Stimulated activated effector memory CD8-positive, alpha-beta T cell treated with anti-CD3 and anti-CD28 coated beads, Interleukin-12 subunit alpha, Interleukin-12 subunit beta, amount 100 ng/mL, for 72 hours (primary cell): Measurements from ENCODE around the gene CCNB2.
A peak's percentile ranks its signal among the peaks of the same experiment; 100 is the strongest.

Experiments used
- ATAC-seq: fragments of 150-1000 bp; cut with Tn5 transposase; 2 replicates; pipeline ENCODE4 v1.10.0; 2021
- DNase-seq, 2 donors: peaks; one replicate each; pipeline ENCODE4 v3.0.0; 2021 to 2022; ENCODE audit warnings: low spot score in 2 of 2
- H3K27ac Mint-ChIP-seq: one replicate; pipeline ENCODE4 v1.8.0; 2022; ENCODE audit warnings: mild to moderate bottlenecking, mixed read lengths
- H3K36me3 Mint-ChIP-seq: one replicate; pipeline ENCODE4 v1.8.0; 2022; ENCODE audit warnings: mild to moderate bottlenecking, mixed read lengths
- H3K4me1 Mint-ChIP-seq: one replicate; pipeline ENCODE4 v1.8.0; 2022; ENCODE audit warnings: mixed read lengths
- H3K4me3 Mint-ChIP-seq: one replicate; pipeline ENCODE4 v1.8.0; 2022; ENCODE audit warnings: mild to moderate bottlenecking, mixed read lengths
- H3K9me3 Mint-ChIP-seq: one replicate; pipeline ENCODE4 v1.8.0; 2022; ENCODE audit warnings: mixed read lengths

CCNB2 gene

DNA sequence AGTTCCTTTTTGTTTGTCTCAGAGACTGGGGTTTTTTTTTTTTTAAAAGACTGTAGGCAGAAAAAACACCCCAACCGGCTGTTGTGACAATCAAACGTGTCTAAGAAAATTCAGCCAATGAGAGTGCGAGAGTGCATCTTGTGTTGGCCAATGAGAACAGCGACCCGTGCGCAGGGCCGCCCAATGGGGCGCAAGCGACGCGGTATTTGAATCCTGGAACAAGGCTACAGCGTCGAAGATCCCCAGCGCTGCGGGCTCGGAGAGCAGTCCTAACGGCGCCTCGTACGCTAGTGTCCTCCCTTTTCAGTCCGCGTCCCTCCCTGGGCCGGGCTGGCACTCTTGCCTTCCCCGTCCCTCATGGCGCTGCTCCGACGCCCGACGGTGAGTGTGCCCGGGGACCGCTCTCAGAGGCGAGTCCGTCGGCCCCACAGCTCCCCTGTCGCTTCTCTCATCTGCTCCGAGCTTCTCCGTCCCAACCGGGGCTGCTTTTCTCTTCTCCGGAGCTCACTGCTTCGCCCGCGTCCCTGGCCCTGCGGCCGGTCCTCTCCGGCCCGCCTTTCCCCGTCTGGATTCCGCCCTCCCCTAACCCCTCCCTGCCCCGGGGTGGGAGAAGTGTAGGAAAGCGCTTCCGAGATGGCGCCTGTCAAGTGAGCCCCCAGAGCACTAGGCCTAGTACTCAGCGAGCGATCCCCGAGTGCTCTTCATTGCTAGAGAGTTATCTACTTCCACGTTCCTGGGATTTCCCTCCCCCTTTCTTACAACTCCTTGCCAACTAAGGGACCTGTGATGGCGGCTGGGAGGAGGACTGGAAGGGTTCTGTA lies at the start of gene CCNB2:
CCNB2 (plus strand) TSS at position 235 of the 821 bp plus-strand sequence; CDS start at position 358, 123 bp downstream.
- peaks cover 43% of the 10 kb centered on the region for H3K36me3 Mint-ChIP-seq
- H3K4me3 Mint-ChIP-seq = peak within 1 kb of the TSS; percentile 86
- DNase-seq = peak; percentile 61 to 88
- peak; percentile 99 for ATAC-seq
- H3K9me3 Mint-ChIP-seq = no peaks in the 10 kb centered on the region
- H3K4me1 Mint-ChIP-seq = peaks cover 15% of the 10 kb centered on the region
- peak within 1 kb of the TSS; percentile 97 for H3K27ac Mint-ChIP-seq

DNA sequence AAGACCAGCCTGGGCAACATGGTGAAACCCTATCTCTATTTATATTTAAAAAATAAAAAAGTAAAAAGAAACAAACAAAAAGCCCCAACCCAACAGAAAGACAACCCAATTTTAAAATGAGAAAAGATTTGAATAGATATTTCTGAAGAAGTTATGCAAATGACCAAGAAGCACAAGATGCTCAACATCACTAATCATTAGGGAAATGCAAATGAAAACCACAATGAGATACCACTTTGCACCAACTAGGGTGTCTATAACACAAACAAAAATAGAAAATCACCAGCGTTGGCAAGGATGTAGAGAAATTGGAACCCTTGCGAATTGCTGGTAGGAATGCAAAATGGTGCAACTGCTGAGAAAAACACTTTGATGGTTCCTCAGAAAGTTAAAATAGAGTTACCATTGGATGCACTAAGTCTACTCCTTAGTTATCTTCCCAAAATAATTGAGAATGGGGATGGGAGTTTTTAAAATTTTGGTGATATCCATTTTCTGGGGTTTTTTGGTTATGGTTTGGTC lies 45.8 kb upstream of the CCNB2 start:
- Mint-ChIP-seq H3K4me3 (no peak overlapping the region), H3K9me3 (no peaks in the 10 kb centered on the region), H3K4me1 (no peaks in the 10 kb centered on the region), H3K36me3 (peaks cover 100% of the 10 kb centered on the region), H3K27ac (no peak overlapping the region)
- ATAC-seq (no peak), DNase-seq (no peak)

DNA sequence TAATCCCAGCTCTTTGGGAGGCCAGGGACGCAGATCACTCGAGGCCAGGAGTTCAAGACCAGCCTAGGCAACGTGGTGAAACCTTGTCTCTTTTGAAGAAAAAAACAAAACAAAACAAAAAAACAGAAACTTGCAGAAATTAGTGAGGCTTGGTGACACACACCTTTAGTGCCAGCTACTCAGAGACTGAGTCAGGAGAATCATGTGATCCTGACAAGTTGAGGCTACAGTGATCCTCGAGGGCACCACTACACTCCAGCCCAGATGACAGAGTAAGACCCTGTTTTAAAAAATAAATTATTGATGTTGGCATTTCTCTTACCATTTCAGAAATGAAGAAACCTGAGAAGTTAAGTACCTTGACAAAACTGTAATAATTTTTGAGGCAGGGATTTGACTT lies 44.6 kb upstream of the CCNB2 start:
- DNase-seq (no peak), ATAC-seq (no peak)
- Mint-ChIP-seq H3K27ac (no peak overlapping the region), H3K36me3 (peaks cover 100% of the 10 kb centered on the region), H3K9me3 (no peaks in the 10 kb centered on the region), H3K4me3 (no peak overlapping the region), H3K4me1 (no peaks in the 10 kb centered on the region)

DNA sequence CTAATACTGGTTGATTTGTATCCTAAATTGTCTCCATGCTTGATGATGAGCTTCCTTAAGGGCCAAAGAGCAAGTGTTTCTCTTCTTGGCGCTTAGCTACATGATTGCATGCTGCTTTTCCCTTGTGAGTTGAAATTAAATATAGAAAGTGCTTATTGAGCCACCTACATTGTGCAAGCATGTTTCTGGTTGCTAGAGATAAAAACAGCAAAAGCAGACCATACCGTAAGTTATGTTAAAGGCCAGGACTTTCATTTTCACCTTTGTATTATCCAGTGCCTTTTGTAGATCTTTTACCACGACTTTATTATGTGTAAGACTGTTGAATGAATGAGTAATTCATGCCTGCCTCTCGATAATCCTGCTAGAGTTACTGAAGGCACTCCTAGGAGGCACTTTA lies 41.9 kb upstream of the CCNB2 start:
- Mint-ChIP-seq H3K27ac (peak overlapping the region; percentile 27), H3K4me3 (no peak overlapping the region), H3K4me1 (peaks cover 8% of the 10 kb centered on the region), H3K36me3 (peaks cover 100% of the 10 kb centered on the region), H3K9me3 (no peaks in the 10 kb centered on the region)
- DNase-seq (no peak), ATAC-seq (no peak)

DNA sequence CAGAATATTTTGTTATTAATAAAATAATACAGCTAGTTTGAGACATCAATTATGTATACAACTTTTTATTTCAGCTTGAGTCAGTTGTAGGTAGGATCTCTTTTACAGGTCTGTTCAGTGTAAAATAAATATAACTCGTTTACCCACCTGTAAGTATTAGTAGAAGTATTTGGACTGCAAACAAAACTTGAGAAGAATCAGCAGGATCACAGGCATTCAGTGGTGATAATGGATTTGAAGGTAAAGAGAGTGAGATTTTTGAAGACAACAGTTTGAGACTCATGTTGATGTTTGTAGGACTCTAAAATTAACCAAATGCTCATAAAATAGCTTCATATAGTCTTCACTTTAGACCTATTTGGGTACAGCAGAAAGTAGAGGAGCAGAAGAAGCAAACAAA lies 35.5 kb upstream of the CCNB2 start:
- Mint-ChIP-seq H3K4me3 (no peak overlapping the region), H3K27ac (no peak overlapping the region), H3K36me3 (peaks cover 89% of the 10 kb centered on the region), H3K4me1 (peaks cover 12% of the 10 kb centered on the region), H3K9me3 (no peaks in the 10 kb centered on the region)
- DNase-seq = no peak
- ATAC-seq = no peak

DNA sequence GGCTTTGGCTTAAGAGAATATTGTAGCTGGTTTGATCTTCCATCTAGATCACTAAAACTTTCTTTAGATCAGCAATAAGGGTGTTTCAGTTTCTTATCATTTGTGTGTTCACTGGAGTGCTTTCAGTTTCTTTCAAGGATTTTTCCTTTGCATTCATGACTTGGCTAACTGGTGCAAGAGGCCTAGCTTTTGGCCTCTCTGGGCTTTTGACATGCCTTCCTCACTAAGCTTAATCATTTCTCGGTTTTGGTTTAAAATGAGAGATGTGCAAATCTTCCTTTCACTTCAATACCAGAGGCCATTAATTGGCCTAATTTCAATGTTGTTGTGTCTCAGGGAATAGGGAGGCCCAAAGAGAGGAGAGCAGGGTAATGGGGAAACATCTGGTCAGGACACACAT lies 30.3 kb upstream of the CCNB2 start:
- Mint-ChIP-seq H3K27ac (no peak overlapping the region), H3K36me3 (peaks cover 81% of the 10 kb centered on the region), H3K9me3 (no peaks in the 10 kb centered on the region), H3K4me3 (no peak overlapping the region), H3K4me1 (peaks cover 8% of the 10 kb centered on the region)
- DNase-seq (no peak), ATAC-seq (no peak)

DNA sequence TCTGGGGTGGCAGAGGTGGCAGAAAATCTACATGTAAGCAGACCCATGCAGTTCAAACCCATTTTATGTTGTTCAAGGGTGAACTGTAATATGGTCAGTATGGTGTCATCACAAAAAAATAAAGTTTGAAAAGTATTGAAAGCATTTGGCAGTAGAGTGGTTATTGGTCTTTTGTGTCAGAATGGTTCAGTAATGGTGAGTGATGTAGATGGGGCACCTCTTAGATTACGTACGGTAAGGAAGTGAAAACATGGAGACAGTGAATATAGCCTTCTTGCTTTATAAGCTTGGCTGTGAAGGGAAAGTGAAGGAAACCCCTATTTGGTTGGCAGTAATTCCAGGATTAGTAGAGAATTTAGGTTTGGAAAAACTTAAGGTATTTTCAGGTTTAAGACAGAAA lies 17.2 kb upstream of the CCNB2 start:
- H3K4me1 Mint-ChIP-seq = no peaks in the 10 kb centered on the region
- ATAC-seq (no peak), DNase-seq (no peak)
- H3K36me3 Mint-ChIP-seq = peaks cover 88% of the 10 kb centered on the region
- H3K4me3 Mint-ChIP-seq = no peak overlapping the region
- H3K9me3 Mint-ChIP-seq = no peaks in the 10 kb centered on the region
- peak overlapping the region; percentile 1 for H3K27ac Mint-ChIP-seq

DNA sequence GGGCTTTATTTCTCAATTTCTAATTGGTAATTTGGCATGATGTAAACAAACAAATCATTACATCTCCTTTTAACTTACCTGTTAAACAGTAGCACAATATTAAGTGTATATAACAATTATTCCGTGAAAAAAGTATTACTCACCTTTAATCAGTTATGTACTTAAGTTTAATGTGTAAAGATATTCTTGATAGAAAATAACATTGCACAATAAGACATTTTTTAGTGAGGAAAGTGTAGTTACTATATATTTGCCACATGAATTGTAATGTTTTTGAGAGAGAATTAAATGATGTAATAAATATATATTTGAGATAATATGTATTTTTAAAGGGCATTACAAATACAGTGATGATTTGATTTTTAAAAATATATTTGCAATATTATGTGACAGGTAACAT lies 10.9 kb upstream of the CCNB2 start:
- Mint-ChIP-seq H3K4me1 (no peaks in the 10 kb centered on the region), H3K9me3 (no peaks in the 10 kb centered on the region), H3K4me3 (no peak overlapping the region), H3K36me3 (peaks cover 88% of the 10 kb centered on the region), H3K27ac (no peak overlapping the region)
- no peak for DNase-seq
- ATAC-seq = no peak

DNA sequence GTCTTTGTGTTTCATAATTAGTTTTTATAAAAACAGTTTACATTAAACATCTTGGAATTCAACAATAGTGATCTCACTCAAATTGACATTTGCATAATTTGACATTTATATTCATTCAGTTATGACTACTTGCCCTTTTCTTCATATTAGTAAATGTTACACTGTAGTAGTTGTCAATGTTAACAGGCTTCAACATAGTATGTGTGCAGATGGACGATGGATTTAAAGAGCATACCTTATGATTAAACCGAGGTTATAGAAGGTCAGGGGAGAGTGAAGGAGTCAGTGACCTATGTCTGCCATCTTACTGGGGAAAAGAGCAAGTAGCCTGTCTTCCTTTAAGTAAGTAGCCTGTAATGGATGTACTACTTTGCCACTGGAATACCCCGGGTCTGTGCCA lies 8.5 kb upstream of the CCNB2 start:
- H3K4me1 Mint-ChIP-seq = no peaks in the 10 kb centered on the region
- DNase-seq (no peak), ATAC-seq (no peak)
- no peak overlapping the region for H3K27ac Mint-ChIP-seq
- no peak overlapping the region for H3K4me3 Mint-ChIP-seq
- no peaks in the 10 kb centered on the region for H3K9me3 Mint-ChIP-seq
- peaks cover 64% of the 10 kb centered on the region for H3K36me3 Mint-ChIP-seq

DNA sequence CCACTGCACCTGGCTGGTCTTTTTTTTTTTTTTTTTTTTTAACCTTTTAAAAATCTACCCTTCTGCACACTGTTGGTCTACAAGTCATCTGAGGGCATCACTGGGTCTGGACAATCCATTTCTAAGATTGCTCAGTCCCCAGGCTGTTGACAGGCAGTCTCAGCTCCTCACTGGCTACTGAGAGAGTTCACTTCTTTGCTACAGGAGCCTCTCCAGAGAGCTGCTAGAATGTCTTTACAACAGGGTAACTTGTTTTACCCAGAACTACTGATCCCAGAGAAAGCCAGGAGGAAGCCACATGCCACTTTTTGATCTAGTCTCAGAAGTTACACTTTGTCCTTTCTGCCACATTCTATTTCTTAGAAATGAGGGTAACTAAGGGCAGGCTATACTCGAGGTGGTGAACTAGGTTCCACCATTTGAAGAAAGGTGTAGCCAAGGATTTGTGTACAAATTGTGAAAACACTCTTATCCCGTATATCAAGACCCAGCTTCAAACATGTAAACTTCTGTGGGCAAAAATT lies 5.7 kb upstream of the CCNB2 start:
- peak overlapping the region; percentile 20 for H3K27ac Mint-ChIP-seq
- DNase-seq = no peak

DNA sequence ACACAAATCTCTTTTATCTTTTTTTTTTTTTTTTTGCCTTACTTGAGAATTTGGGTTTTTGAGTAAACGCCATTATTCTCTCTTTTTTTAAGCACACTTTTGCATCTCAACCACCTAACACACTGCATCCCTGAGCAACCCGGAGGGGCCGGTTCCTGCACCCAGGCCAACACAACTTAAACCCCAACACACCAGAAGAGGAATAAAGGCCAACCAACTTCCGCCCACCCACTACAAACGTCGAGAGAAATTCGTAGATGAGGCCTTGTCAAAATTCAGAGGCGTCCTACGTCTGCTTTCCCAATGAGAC lies 389 bp upstream of the CCNB2 start:
- peak overlapping the region; percentile 86 for H3K4me3 Mint-ChIP-seq
- H3K4me1 Mint-ChIP-seq = peaks cover 15% of the 10 kb centered on the region
- H3K36me3 Mint-ChIP-seq = peaks cover 43% of the 10 kb centered on the region
- peak overlapping the region; percentile 97 for H3K27ac Mint-ChIP-seq
- ATAC-seq (no peak), DNase-seq (no peak)
- H3K9me3 Mint-ChIP-seq = no peaks in the 10 kb centered on the region

More for the DNA sequence above, 5.7 kb upstream of the CCNB2 start:
- H3K36me3 Mint-ChIP-seq = peaks cover 36% of the 10 kb centered on the region
- ATAC-seq = no peak
- no peaks in the 10 kb centered on the region for H3K9me3 Mint-ChIP-seq
- H3K4me3 Mint-ChIP-seq = no peak overlapping the region
- H3K4me1 Mint-ChIP-seq = peaks cover 3% of the 10 kb centered on the region

DNA sequence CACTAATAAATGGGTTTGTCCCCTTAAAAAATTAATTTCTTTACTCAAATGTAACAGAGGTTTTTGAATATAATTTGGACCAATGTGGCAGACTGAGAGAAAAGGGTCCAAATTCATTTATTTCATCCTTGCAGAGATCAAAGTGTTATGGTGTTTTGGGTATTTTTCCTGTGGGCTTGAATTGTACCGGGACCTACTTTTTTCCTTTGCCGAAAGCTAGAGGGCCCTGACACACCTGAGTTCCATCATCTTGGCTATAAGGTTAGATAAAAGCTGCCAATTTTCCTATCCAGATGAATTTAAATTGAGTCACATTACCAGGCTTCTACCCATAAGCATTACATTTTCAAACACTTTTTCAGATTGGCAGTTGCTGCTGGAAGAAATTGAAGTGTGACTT lies 908 bp downstream of the CCNB2 start:
- Mint-ChIP-seq H3K4me1 (peaks cover 15% of the 10 kb centered on the region), H3K27ac (peak overlapping the region; percentile 97), H3K4me3 (peak overlapping the region; percentile 86), H3K36me3 (peaks cover 43% of the 10 kb centered on the region), H3K9me3 (no peaks in the 10 kb centered on the region)
- DNase-seq = no peak
- no peak for ATAC-seq

DNA sequence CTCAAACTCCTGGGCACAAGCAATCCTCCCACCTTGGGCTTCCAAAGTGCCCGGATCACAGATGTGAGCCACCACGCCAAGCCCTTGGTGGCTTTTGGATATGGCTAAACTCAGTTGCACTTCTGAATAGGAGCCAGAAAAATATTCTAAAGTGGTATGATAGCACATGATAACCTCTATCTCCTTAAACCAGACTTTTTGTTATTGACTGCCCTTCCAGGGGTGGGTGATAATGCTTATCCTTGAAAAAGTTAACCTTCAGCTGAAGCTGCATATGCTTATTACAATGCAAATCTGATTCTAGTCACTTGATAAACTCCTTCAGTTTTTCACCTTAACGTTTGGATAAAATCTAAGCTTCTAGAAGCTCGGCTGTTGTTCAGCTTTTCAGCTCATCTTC lies 6.3 kb downstream of the CCNB2 start:
- no peaks in the 10 kb centered on the region for H3K9me3 Mint-ChIP-seq
- ATAC-seq (no peak), DNase-seq (no peak)
- no peak overlapping the region for H3K27ac Mint-ChIP-seq
- H3K36me3 Mint-ChIP-seq = peaks cover 59% of the 10 kb centered on the region
- no peaks in the 10 kb centered on the region for H3K4me1 Mint-ChIP-seq
- H3K4me3 Mint-ChIP-seq = no peak overlapping the region

DNA sequence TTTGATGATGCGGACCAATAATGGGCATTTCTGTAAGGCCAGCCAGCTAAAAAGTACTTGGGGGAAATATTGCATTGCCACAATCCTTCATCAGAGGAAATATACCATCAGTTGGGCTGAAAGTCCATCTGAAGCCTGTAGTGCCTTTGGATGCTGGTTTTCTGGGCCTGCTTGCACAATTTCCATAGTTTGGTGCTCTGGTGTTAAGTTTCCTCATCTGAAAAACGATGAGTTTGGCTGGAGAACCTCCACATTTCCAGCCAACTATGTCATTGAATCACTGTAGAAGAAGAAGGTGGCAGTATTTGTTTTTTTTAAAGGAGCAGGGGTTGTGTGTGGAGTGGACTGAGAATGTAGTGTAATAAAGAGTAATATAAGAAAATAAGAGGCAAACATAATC lies 10.1 kb downstream of the CCNB2 start:
- Mint-ChIP-seq H3K27ac (no peak overlapping the region), H3K4me3 (no peak overlapping the region), H3K4me1 (no peaks in the 10 kb centered on the region), H3K36me3 (peaks cover 57% of the 10 kb centered on the region), H3K9me3 (no peaks in the 10 kb centered on the region)
- ATAC-seq (no peak), DNase-seq (no peak)

DNA sequence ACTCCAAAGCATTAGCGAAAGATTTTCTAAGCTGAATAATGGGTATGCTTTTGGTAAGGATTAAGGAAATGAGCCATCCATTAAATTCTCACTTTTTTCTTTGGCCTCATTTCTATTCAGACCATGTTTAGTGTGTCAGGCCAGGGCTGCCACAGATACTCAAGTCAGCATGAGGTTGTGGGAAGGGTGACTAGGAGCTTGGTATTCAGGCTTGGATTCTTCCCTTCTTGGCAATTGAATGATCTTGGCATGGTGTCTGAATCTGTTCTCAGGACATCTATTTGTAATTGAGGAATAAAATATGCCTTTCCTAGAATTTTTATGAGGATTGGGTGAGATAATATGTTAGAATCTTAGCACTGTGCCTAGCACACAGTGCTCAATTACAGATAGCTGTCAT lies 11.2 kb downstream of the CCNB2 start:
- H3K27ac Mint-ChIP-seq = no peak overlapping the region
- no peak overlapping the region for H3K4me3 Mint-ChIP-seq
- no peaks in the 10 kb centered on the region for H3K4me1 Mint-ChIP-seq
- DNase-seq = no peak
- H3K9me3 Mint-ChIP-seq = no peaks in the 10 kb centered on the region
- peaks cover 57% of the 10 kb centered on the region for H3K36me3 Mint-ChIP-seq
- no peak for ATAC-seq

DNA sequence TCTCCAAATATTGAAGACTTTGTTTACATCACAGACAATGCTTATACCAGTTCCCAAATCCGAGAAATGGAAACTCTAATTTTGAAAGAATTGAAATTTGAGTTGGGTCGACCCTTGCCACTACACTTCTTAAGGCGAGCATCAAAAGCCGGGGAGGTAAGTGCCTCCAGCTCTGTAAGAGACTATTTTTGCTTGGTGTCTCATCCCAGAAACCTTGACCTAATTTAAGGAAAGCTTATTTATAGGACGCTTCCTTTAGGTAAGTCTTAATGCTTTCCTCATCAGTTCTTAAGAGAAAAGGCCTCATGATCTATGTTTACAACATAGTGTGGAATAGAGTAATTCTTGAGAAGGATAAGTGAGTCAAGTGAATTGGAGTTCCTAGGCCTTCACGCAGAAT lies 11.8 kb downstream of the CCNB2 start:
- H3K4me3 Mint-ChIP-seq = no peak overlapping the region
- no peaks in the 10 kb centered on the region for H3K9me3 Mint-ChIP-seq
- no peaks in the 10 kb centered on the region for H3K4me1 Mint-ChIP-seq
- H3K27ac Mint-ChIP-seq = no peak overlapping the region
- DNase-seq = no peak
- peaks cover 56% of the 10 kb centered on the region for H3K36me3 Mint-ChIP-seq
- no peak for ATAC-seq
